Lower leg skin (tissue), 3 donors: ENCODE data around the gene DIP2A.

Source experiments
- POLR2A ChIP-seq, 2 donors: fragments of 450-650 bp; IDR thresholded peaks; one replicate each; pipeline ENCODE4 v1.6.1; 2016 to 2017; ENCODE audit warnings: antibody characterized with exemption in 2 of 2, mild to moderate bottlenecking in 1 of 2, moderate library complexity in 1 of 2
- TF ChIP-seq, protein P1 (sequence below), 3 donors: fragments of 450-650 bp; IDR thresholded peaks; one replicate each; pipeline ENCODE4 v1.5.1; 2016; ENCODE audit warnings: antibody characterized with exemption in 3 of 3, mild to moderate bottlenecking in 3 of 3, moderate library complexity in 2 of 3

DNA sequence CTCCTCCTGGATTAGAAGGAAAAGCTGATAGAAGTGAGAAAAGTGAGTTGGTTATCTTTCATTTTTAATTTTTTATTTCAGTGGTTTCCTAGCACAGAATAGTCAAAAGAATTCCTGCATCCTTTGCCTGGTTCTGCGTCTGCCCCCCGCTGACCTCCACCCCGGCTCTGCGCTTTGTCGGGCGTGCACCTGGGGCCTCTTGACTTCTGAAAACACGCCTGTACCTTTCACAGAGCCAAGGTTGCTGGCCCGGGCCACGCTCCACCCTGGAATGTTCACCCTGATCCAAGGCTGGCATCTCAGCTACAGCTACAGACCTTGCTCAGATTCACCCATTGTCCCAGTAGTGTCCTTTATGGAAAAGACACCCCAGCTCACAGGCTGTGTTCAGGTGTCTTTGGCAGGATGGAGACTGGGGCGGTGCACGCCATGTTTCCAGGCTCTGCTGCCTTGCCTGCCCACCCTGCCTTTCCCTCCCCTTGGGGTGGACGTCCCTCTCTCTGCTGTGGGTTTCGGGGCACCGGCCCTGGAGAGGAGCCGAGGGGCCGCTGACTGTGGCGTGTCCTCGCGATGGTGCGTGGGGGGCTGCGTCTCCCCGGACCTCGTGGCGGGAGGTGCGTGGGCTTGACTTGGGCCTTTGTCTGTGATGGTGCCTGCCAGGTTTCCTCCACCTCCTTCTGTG lies 40.3 kb upstream of the DIP2A start:
- TF ChIP-seq, protein P1, sequence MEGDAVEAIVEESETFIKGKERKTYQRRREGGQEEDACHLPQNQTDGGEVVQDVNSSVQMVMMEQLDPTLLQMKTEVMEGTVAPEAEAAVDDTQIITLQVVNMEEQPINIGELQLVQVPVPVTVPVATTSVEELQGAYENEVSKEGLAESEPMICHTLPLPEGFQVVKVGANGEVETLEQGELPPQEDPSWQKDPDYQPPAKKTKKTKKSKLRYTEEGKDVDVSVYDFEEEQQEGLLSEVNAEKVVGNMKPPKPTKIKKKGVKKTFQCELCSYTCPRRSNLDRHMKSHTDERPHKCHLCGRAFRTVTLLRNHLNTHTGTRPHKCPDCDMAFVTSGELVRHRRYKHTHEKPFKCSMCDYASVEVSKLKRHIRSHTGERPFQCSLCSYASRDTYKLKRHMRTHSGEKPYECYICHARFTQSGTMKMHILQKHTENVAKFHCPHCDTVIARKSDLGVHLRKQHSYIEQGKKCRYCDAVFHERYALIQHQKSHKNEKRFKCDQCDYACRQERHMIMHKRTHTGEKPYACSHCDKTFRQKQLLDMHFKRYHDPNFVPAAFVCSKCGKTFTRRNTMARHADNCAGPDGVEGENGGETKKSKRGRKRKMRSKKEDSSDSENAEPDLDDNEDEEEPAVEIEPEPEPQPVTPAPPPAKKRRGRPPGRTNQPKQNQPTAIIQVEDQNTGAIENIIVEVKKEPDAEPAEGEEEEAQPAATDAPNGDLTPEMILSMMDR (IDR thresholded peaks at IDR 0.05): no peak
- TF ChIP-seq POLR2A (IDR thresholded peaks at IDR 0.05): no peak
